ENCODE results near the gene SLC9C2. TPM values are rescaled to one million over a fixed set of nuclear protein-coding genes. Genes with fewer than 3 reads are reported as not detected.
A peak's percentile ranks its signal among the peaks of the same experiment; 100 is the strongest.
"Not testable (repeated sequence)": the region's sequence is repeated elsewhere in the genome, so short reads cannot be mapped to it uniquely, and the experiment has no call there.

The SLC9C2 gene, protein sequence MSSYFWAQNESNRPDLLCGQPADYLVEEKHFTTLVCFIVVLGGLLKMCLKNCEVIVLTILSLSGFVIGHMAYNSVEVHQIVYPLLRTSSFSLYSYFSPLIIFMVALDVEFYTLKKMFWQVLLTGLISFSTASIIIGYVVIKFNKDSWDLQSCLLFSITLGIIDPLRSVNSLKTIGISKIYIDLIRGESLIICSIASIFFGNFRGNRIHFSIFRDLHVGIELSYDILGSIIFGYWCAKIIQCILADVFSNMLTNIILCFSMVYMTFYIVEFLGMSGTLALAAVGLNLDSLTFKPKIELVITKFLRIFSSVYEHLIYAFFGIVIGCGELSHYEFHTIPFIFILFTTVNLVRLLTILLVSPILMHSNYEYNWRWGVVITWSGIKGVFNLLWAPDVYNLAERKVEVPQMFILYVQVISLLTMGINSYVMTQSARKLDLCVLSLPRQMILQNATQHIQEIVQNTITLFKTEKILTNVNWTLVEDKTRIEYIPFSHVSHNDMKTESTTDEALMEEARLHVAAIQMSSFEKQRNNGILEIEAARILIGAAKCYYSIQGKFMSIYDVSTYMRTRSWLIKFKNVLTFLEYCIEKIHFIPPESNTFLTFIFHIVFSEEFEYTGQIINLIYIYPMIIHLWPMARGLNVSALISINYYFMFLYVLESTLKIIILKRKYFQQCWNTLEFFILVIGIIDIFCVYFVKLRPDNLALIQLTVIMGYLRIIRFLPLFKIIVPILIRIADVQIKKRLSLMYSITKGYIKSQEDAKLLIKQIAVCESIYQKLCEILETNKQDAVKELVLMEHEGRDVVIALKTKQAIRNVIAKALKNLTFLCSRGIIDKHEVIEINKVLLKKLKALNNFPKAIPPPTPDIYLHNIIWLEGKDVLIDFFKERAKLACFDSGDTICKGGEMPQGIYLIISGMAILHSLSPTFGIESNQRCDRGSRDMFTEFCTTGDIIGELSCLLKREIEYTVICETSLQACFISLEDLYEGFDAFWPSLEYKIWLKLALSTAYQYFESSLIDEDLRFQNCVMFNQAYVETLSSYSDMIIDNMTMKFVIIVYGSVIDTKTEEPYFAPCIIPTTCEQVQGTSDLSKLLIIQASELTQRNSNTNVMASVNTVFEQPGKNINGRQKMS
- not detected in 2 replicates for total RNA-seq (2014; rRNA removed; shearing (Covaris generic))

DNA sequence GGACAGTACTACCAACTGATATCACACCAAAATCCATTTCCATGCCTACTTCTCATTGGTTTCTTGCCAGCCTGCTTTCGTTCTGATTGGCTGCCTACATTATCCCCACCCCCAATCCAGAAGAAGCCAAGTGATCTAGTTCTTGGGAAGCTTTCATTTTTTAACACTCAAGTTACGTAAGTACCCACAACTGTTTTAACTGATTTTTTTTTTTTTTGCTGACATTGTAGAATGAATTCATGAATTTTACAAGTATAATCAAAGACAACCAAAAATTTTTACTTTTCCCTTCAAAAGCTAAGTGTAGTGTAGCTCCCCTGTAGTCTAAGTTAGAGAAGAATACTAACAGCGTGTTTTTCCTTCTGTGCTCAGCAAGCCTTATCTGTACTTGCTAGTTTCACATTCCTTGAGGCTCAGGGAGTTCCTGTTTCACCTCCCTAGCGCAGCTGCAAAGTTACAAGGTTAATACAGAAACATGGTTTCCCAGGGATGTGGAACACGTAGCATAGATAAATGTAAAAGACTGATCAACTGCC lies at the start of gene SLC9C2:
SLC9C2 (minus strand) TSS at position 17 of the 536 bp plus-strand sequence. CDS start 1,296 bp downstream, outside the sequence.
- Histone ChIP-seq H3K4me3 (no peak within 1 kb of the TSS), H3K36me3 (no peaks in the 10 kb centered on the region), H3K27me3 (no peaks in the 10 kb centered on the region), H3K9me3 (replicated peaks) (no peaks in the 10 kb centered on the region; the same call in 1 of the 2 replicates), H3K27ac (no peak within 1 kb of the TSS), H3K4me1 (no peaks in the 10 kb centered on the region)
- peak in 1 of 2 experiments; percentile 4 for DNase-seq

- no peaks in the 10 kb centered on the region for H3K9me3 ChIP-seq (replicated peaks)
- H3K4me1 ChIP-seq: no peaks in the 10 kb centered on the region
- H3K27ac ChIP-seq: no peak overlapping the region
- no peak overlapping the region for H3K4me3 ChIP-seq
- no peaks in the 10 kb centered on the region for H3K36me3 ChIP-seq
- no peaks in the 10 kb centered on the region for H3K27me3 ChIP-seq
- DNase-seq: no peak
These were observed 46.2 kb upstream of the SLC9C2 start for GRCh38 chr1:173648880-173649605.

DNA sequence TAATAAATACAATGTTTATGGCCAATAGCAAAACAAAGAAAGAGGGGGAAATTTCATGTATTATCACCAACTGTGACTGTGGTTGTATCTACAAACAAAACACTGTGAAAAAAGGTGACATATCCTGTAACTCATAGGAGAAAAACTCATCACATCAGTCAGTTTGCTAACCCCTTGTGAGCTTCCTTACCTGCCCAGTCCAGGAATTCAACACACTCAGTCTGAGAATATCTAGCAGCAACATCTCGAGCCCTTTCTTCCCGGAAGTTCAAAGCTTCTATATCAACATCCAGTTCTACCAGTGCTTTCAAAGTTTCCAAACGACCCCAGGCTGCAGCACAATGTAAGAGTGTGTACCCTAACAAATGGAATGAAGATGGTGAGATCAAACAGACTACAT lies 43.8 kb upstream of the SLC9C2 start:
- DNase-seq: no peak
- H3K4me1 ChIP-seq: no peaks in the 10 kb centered on the region
- no peaks in the 10 kb centered on the region for H3K9me3 ChIP-seq (replicated peaks)
- no peak overlapping the region for H3K27ac ChIP-seq
- H3K27me3 ChIP-seq: no peaks in the 10 kb centered on the region
- H3K36me3 ChIP-seq: no peaks in the 10 kb centered on the region
- no peak overlapping the region for H3K4me3 ChIP-seq

DNA sequence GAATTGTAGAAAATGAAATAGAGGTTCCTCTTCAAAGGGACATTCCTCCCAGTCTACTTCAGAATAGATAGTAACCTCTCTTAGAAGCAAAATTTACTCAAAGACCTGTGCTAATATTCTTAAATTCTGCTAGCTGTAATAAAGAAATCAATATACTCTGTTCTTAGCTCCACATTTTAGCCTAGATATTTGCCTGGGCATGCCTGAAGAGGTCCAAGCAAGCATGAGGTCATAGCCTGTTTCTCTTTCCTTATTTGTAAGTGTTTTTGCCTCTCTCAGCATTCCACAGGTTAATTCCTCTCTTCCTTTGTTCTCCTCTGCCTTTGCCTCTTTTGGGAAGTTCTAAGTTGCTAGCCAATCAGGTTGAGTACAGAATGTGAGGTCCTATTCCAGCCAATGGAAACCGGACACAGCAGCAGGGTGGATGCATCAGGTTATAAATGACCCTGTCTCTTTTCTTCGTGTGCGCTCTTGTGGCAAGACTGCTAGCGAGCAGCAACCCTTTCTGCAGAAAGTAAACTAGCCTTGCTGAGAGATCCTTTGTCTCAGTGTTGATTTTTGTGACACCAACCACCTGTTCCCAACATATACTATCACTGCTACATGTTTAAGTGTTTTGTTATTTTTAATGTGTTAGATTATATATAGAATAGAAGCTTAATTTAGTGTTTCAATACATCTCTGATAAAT lies 39.7 kb upstream of the SLC9C2 start:
- H3K4me1 ChIP-seq; DNase-seq; H3K9me3 ChIP-seq (replicated peaks); H3K27ac ChIP-seq; H3K36me3 ChIP-seq; H3K27me3 ChIP-seq; H3K4me3 ChIP-seq: not testable (repeated sequence)

DNA sequence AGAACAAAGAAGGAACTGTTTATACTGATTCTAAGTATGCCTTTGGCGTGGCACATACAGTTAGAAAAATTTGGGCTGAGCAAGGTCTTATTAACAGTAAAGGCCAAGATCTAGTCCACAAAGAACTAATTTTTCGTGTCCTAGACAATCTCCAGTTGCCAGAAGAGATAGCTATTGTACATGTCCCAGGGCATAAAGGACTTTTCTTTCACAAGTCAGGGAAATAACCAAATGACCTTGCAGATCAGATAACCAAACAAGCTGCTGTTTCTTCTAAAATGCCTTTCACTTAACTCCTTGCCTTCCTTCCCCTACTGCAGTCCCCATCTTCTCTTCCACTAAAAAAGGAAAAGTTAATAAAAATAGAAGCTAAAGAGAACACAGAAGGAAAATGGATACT lies 36.2 kb upstream of the SLC9C2 start:
- H3K9me3 ChIP-seq (replicated peaks): no peaks in the 10 kb centered on the region
- no peaks in the 10 kb centered on the region for H3K27me3 ChIP-seq
- H3K36me3 ChIP-seq: no peaks in the 10 kb centered on the region
- no peaks in the 10 kb centered on the region for H3K4me1 ChIP-seq
- no peak overlapping the region for H3K27ac ChIP-seq
- no peak overlapping the region for H3K4me3 ChIP-seq
- DNase-seq: no peak

DNA sequence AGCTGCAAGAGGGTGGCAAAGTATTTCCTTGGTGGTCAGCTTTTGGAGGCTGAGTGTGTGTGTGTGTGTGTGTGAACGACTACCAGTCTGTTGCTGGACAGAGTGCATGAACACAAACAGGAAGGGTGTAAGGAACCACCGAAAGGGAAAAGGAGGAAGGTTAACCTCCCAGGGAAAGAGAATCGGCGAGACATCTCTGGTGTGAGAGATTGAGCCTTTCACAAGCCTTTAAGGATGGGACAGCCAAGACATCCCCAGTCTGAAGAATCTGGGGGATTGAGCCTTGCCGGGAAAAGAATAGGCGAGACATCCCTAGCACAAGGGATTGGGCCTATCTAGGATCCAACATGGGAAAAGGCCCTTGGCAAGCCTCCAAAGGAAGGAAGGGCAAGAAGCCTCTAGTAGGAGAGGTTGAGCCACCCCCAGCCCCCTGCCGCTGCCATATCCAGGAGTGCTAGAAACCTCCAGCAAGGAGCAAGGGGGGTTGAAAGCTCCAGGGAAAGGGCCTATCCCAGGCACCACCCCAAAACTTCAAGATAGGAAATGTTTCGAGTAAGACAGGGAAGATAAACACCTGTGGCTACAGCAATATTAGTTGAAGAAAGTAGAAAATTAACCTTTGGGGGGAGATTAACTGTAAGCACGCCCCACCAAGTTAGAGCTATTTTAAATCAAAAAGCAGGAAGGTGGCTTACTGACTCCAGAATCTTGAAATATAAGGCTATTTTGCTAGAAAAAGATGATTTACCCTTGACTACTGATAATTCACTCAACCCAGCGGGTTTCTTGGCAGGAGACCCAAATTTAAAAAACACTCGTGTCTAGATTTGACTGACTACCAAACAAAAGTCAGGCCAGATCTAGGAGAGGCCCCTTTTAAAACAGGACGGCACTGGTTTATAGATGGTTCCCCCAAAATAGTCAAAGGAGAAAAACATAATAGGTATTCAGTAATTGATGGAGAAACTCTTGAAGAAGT lies 35.5 kb upstream of the SLC9C2 start:
- Histone ChIP-seq H3K4me1 (no peaks in the 10 kb centered on the region), H3K27me3 (no peaks in the 10 kb centered on the region), H3K27ac (no peak overlapping the region), H3K36me3 (no peaks in the 10 kb centered on the region), H3K4me3 (no peak overlapping the region), H3K9me3 (replicated peaks) (no peaks in the 10 kb centered on the region)
- DNase-seq: no peak

GRCh38 chr1:173637236-173638042 lies 34.6 kb upstream of the SLC9C2 start:
- not testable (repeated sequence) for H3K27ac ChIP-seq; DNase-seq; H3K36me3 ChIP-seq; H3K4me3 ChIP-seq; H3K27me3 ChIP-seq; H3K4me1 ChIP-seq; H3K9me3 ChIP-seq (replicated peaks)

DNA sequence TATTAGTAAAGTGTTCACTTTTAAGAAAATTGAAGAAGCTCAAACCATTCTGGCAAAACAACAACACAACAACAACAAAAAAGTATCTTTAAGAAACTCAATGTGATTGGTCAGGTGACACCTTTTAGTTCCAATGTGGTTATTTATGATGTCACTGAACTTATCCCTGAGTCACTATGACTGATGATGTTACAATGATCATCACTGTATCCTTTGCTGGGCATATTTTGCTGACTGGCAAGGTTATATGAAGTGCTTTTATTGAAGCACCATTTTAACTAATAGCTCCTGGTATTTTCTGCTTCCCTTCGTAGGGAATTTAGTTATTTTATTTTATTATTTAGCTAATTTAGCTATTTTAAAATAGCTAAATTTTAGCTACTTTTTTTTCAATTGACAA lies 32.2 kb upstream of the SLC9C2 start, which contains the start of gene TEX50:
TEX50 (plus strand) TSS at position 223 of the 400 bp plus-strand sequence. CDS start 184 bp downstream, outside the sequence.
- no peak for DNase-seq
- H3K27me3 ChIP-seq: no peaks in the 10 kb centered on the region
- no peaks in the 10 kb centered on the region for H3K4me1 ChIP-seq
- no peaks in the 10 kb centered on the region for H3K36me3 ChIP-seq
- H3K9me3 ChIP-seq (replicated peaks): no peaks in the 10 kb centered on the region
- no peak within 1 kb of the TSS for H3K27ac ChIP-seq
- H3K4me3 ChIP-seq: no peak within 1 kb of the TSS

DNA sequence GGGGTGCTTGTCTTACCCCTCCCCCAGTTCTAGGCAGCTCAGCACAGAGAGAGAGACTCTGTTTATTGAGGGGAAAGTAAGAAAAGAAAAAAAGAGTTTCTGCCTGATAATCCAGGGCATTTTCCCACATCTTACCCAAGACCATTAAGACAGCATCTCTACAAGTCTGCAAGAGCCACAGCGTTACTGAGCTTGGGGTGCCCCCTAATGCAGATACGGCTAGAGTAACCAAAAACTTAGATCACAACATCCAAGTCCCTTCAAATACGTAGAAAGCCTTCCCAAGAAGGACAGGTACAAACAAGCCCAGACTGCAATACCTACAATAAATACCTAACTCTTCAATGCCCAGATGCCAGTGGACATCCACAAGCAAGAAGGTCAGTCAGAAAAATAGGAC lies 26.0 kb upstream of the SLC9C2 start:
- Histone ChIP-seq H3K9me3 (replicated peaks) (no peaks in the 10 kb centered on the region), H3K4me3 (no peak overlapping the region)
- no peak for DNase-seq

DNA sequence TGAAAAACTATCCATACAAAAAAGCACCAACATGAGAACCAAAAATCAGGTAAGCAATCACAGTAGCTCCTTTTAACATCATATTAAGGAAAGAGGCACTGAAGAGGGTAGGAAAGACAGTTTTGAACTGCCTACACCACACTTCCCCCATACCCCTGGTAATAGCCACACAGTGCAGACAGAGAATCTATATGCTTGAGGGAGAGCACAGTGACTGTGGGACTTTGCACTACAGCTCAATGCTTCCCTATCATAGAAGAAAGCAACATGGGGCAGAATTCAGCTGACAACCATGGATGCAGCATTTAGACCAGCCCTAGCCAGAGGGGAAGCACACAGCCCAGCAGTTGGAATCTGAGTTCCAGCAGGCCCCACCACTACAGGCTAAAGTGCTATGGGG lies 24.4 kb upstream of the SLC9C2 start:
- DNase-seq: no peak
- H3K4me3 ChIP-seq: no peak overlapping the region
- H3K36me3 ChIP-seq: no peaks in the 10 kb centered on the region
- H3K9me3 ChIP-seq (replicated peaks): no peaks in the 10 kb centered on the region
- H3K4me1 ChIP-seq: no peaks in the 10 kb centered on the region
- H3K27ac ChIP-seq: no peak overlapping the region
- no peaks in the 10 kb centered on the region for H3K27me3 ChIP-seq

More for the DNA sequence above, 26.0 kb upstream of the SLC9C2 start:
- no peaks in the 10 kb centered on the region for H3K36me3 ChIP-seq
- no peaks in the 10 kb centered on the region for H3K4me1 ChIP-seq
- H3K27me3 ChIP-seq: no peaks in the 10 kb centered on the region
- no peak overlapping the region for H3K27ac ChIP-seq

DNA sequence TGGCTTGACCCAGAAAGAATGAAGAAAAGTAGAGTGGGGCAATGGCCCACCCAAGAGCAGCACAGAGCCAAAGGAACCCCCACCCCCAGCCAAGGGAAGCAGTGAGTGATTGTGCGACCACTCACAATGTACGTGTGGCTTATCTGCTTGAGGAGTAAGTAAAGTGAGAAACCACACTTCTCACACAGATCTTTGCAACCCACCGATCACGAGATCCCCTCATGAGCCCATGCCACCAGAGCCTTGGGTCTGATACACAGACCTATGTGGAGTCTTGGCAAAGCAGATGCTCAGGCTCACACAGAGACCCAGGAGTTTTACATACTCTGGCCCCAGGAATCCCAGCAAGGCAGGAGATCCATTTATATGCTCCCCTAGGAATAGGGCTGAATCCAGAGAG lies 14.0 kb upstream of the SLC9C2 start:
- no peaks in the 10 kb centered on the region for H3K4me1 ChIP-seq
- no peak overlapping the region for H3K27ac ChIP-seq
- no peaks in the 10 kb centered on the region for H3K36me3 ChIP-seq
- no peak overlapping the region for H3K4me3 ChIP-seq
- H3K9me3 ChIP-seq (replicated peaks): no peaks in the 10 kb centered on the region
- no peaks in the 10 kb centered on the region for H3K27me3 ChIP-seq
- no peak for DNase-seq

DNA sequence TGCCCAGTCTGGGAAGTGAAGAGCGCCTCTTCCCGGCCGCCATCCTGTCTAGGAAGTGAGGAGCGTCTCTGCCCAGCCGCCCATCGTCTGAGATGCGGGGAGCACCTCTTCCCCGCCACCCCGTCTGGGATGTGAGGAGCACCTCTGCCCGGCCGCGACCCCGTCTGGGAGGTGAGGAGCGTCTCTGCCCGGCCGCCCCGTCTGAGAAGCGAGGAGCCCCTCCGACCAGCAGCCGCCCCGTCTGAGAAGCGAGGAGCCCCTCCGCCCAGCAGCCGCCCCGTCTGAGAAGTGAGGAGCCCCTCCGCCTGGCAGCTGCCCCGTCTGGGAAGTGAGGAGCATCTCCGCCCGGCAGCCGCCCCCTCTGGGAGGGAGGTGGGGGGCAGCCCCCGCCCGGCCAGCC lies 10.2 kb upstream of the SLC9C2 start:
- not testable (repeated sequence) for H3K4me3 ChIP-seq, H3K27me3 ChIP-seq, DNase-seq

More for the DNA sequence above, 10.2 kb upstream of the SLC9C2 start:
- not testable (repeated sequence) for H3K4me1 ChIP-seq; H3K36me3 ChIP-seq; H3K9me3 ChIP-seq (replicated peaks); H3K27ac ChIP-seq

Data from SJCRH30 (cell line).